Measurements from ENCODE around the gene KDM6B.

KDM6B gene

GRCh38 chr17:7833011-7833794, 814 bp upstream of the KDM6B start:
- peaks cover 2% of the 10 kb centered on the region for H3K27me3 Mint-ChIP-seq
- H3K36me3 Mint-ChIP-seq (ENCODE audit: low read depth), result no peaks in the 10 kb centered on the region
- peak overlapping the region; percentile 89 for H3K4me3 Mint-ChIP-seq
- ATAC-seq (no peak), DNase-seq (no peak)
- peak overlapping the region; percentile 67 for H3K27ac Mint-ChIP-seq
- no peaks in the 10 kb centered on the region for H3K9me3 Mint-ChIP-seq
- peaks cover 30% of the 10 kb centered on the region for H3K4me1 Mint-ChIP-seq

- DNase-seq (peak; percentile 62), ATAC-seq (peak; percentile 15)
- Mint-ChIP-seq H3K9me3 (no peaks in the 10 kb centered on the region), H3K27ac (peak overlapping the region; percentile 90), H3K4me1 (peaks cover 43% of the 10 kb centered on the region), H3K27me3 (no peaks in the 10 kb centered on the region), H3K4me3 (peak overlapping the region; percentile 89), H3K36me3 (ENCODE audit: low read depth) (no peaks in the 10 kb centered on the region)
Measured at GRCh38 chr17:7834542-7834956, 532 bp downstream of the KDM6B start.

- H3K27ac Mint-ChIP-seq, result peak overlapping the region; percentile 90
- H3K36me3 Mint-ChIP-seq (ENCODE audit: low read depth), result no peaks in the 10 kb centered on the region
- DNase-seq, result peak; percentile 91
- H3K4me3 Mint-ChIP-seq, result peak overlapping the region; percentile 89
- H3K4me1 Mint-ChIP-seq, result peaks cover 49% of the 10 kb centered on the region
- no peaks in the 10 kb centered on the region for H3K27me3 Mint-ChIP-seq
- no peaks in the 10 kb centered on the region for H3K9me3 Mint-ChIP-seq
- peak; percentile 40 for ATAC-seq
Measured at GRCh38 chr17:7834957-7835813, 1.2 kb downstream of the KDM6B start.

- Mint-ChIP-seq H3K36me3 (ENCODE audit: low read depth) (peaks cover 1% of the 10 kb centered on the region), H3K27me3 (no peaks in the 10 kb centered on the region), H3K4me1 (peaks cover 57% of the 10 kb centered on the region), H3K9me3 (no peaks in the 10 kb centered on the region), H3K27ac (peak overlapping the region; percentile 88), H3K4me3 (peak overlapping the region; percentile 89)
- ATAC-seq (peak; percentile 23), DNase-seq (no peak)
Measured at GRCh38 chr17:7835814-7836595, 2.0 kb downstream of the KDM6B start.

GRCh38 chr17:7836596-7837407, 2.8 kb downstream of the KDM6B start:
- Mint-ChIP-seq H3K4me1 (peaks cover 63% of the 10 kb centered on the region), H3K36me3 (ENCODE audit: low read depth) (peaks cover 4% of the 10 kb centered on the region)

GRCh38 chr17:7837408-7838088, 3.5 kb downstream of the KDM6B start:
- no peak for ATAC-seq
- Mint-ChIP-seq H3K9me3 (no peaks in the 10 kb centered on the region), H3K27me3 (no peaks in the 10 kb centered on the region), H3K4me1 (peaks cover 64% of the 10 kb centered on the region), H3K27ac (peak overlapping the region; percentile 88), H3K36me3 (ENCODE audit: low read depth) (peaks cover 4% of the 10 kb centered on the region), H3K4me3 (peak overlapping the region; percentile 89)
- no peak for DNase-seq

More at GRCh38 chr17:7836596-7837407, 2.8 kb downstream of the KDM6B start:
- Mint-ChIP-seq H3K9me3 (no peaks in the 10 kb centered on the region), H3K27me3 (no peaks in the 10 kb centered on the region), H3K27ac (peak overlapping the region; percentile 88), H3K4me3 (peak overlapping the region; percentile 89)
- no peak for ATAC-seq
- DNase-seq, result peak; percentile 70

- H3K9me3 Mint-ChIP-seq, result no peaks in the 10 kb centered on the region
- DNase-seq (no peak), ATAC-seq (no peak)
- H3K27ac Mint-ChIP-seq, result peak overlapping the region; percentile 86
- peaks cover 62% of the 10 kb centered on the region for H3K4me1 Mint-ChIP-seq
- H3K27me3 Mint-ChIP-seq, result no peaks in the 10 kb centered on the region
- peaks cover 4% of the 10 kb centered on the region for H3K36me3 Mint-ChIP-seq (ENCODE audit: low read depth)
- peak overlapping the region; percentile 89 for H3K4me3 Mint-ChIP-seq
Measured at GRCh38 chr17:7838090-7839075, 4.4 kb downstream of the KDM6B start.

GRCh38 chr17:7839190-7839875, 5.3 kb downstream of the KDM6B start:
- Mint-ChIP-seq H3K27ac (peak overlapping the region; percentile 99), H3K4me1 (peaks cover 59% of the 10 kb centered on the region), H3K4me3 (peak overlapping the region; percentile 89), H3K9me3 (no peaks in the 10 kb centered on the region), H3K27me3 (no peaks in the 10 kb centered on the region), H3K36me3 (ENCODE audit: low read depth) (peaks cover 4% of the 10 kb centered on the region)
- no peak for ATAC-seq
- no peak for DNase-seq

- DNase-seq (no peak), ATAC-seq (no peak)
- peak overlapping the region; percentile 91 for H3K4me3 Mint-ChIP-seq
- H3K27me3 Mint-ChIP-seq, result no peaks in the 10 kb centered on the region
- peak overlapping the region; percentile 99 for H3K27ac Mint-ChIP-seq
- H3K36me3 Mint-ChIP-seq (ENCODE audit: low read depth), result peaks cover 4% of the 10 kb centered on the region
- H3K4me1 Mint-ChIP-seq, result peaks cover 57% of the 10 kb centered on the region
- no peaks in the 10 kb centered on the region for H3K9me3 Mint-ChIP-seq
Measured at GRCh38 chr17:7839876-7840261, 5.9 kb downstream of the KDM6B start.

GRCh38 chr17:7840441-7840840, 6.4 kb downstream of the KDM6B start:
- no peak for ATAC-seq
- Mint-ChIP-seq H3K27ac (peak overlapping the region; percentile 99), H3K4me3 (peak overlapping the region; percentile 91), H3K9me3 (no peaks in the 10 kb centered on the region), H3K4me1 (peaks cover 56% of the 10 kb centered on the region), H3K36me3 (ENCODE audit: low read depth) (peaks cover 6% of the 10 kb centered on the region), H3K27me3 (no peaks in the 10 kb centered on the region)
- DNase-seq, result no peak

GRCh38 chr17:7840875-7841274, 6.9 kb downstream of the KDM6B start:
- H3K4me3 Mint-ChIP-seq, result peak overlapping the region; percentile 91

GRCh38 chr17:7841396-7841914, 7.4 kb downstream of the KDM6B start:
- ATAC-seq, result peak; percentile 51
- Mint-ChIP-seq H3K27ac (peak overlapping the region; percentile 99), H3K4me3 (peak overlapping the region; percentile 91), H3K4me1 (peaks cover 61% of the 10 kb centered on the region), H3K36me3 (ENCODE audit: low read depth) (peaks cover 12% of the 10 kb centered on the region), H3K27me3 (no peaks in the 10 kb centered on the region), H3K9me3 (no peaks in the 10 kb centered on the region)
- DNase-seq, result peak; percentile 90

More at GRCh38 chr17:7840875-7841274, 6.9 kb downstream of the KDM6B start:
- Mint-ChIP-seq H3K9me3 (no peaks in the 10 kb centered on the region), H3K4me1 (peaks cover 59% of the 10 kb centered on the region), H3K27ac (peak overlapping the region; percentile 99), H3K36me3 (ENCODE audit: low read depth) (peaks cover 9% of the 10 kb centered on the region), H3K27me3 (no peaks in the 10 kb centered on the region)
- no peak for DNase-seq
- ATAC-seq, result no peak

All from activated naive CD8-positive, alpha-beta T cell treated with anti-CD3 and anti-CD28 coated beads, Interleukin-2, amount 50 U/mL, for 24 hours (primary cell).